Measurements from ENCODE around the gene VAV2. TPM values are rescaled to one million over a fixed set of nuclear protein-coding genes. Genes with fewer than 3 reads are reported as not detected.

VAV2 gene
- total and polyA plus RNA-seq, 2 experiments from 2014 or later, result 8.1 to 28.9 TPM

DNA sequence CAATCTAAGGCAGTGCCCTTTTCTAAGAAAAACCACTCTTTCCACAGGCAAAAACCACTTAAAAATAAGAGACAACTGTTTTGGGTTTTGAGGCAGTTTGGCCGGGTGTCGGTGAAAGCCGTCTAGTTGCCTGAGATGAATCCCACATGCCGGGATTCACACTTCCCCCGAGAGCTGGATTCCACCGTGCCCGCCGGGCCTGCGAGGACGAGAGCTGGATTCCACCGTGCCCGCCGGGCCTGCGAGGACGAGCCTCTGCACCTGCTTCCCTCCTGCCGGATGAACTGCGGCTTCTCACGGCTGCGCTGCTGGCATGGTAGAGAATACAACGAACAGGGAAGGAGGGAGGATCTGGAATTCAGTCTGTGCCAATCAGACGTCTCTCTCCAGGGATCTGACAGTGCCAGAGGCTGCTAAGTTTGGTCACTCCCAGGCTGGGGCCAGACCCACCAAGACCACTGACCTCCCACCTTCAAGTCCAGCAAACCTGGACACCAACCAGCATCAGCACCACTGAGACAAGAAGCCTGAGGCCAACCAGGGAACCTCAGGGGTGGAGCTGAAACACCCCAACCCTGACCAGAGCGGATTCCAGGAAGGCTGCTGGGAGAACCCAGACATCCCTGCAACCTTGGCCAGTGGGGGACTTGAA lies 23.0 kb downstream of the VAV2 start:
- H3K9me2 ChIP-seq (ENCODE audit: insufficient read depth), result no peaks in the 10 kb centered on the region
- DNase-seq (ENCODE audit: low spot score) (no peak), ATAC-seq (no peak)
- H3K27me3 Mint-ChIP-seq (ENCODE audit: insufficient read depth, low read depth, poor library complexity), result peaks cover 14% of the 10 kb centered on the region
- H3K4me2 ChIP-seq, result no peak overlapping the region
- peaks cover 35% of the 10 kb centered on the region for H3K4me1 Mint-ChIP-seq
- H3K27ac ChIP-seq (ENCODE audit: low read depth), result 0 out of 2 replicates have a peak overlapping the region, but pooled peaks have one; percentile 59
- H3K9me3 Mint-ChIP-seq, result peaks cover 5% of the 10 kb centered on the region; the same call in 2 of the 3 replicates
- H3K4me3 Mint-ChIP-seq, result no peak overlapping the region
- H3K36me3 Mint-ChIP-seq (ENCODE audit: low read depth), result no peaks in the 10 kb centered on the region; the same call in 2 of the 3 replicates
- H3K27me3 ChIP-seq (ENCODE audit: insufficient read depth), result no peaks in the 10 kb centered on the region
- no peaks in the 10 kb centered on the region for H3K36me3 ChIP-seq (ENCODE audit: insufficient read depth)
- peaks cover 10% of the 10 kb centered on the region for H3K4me1 ChIP-seq (ENCODE audit: insufficient read depth)
- H4K20me1 ChIP-seq (replicated peaks; ENCODE audit: insufficient read depth), result peaks cover 25% of the 10 kb centered on the region
- no peaks in the 10 kb centered on the region for H3F3A ChIP-seq (replicated peaks; ENCODE audit: low read depth)
- peaks cover 97% of the 10 kb centered on the region for H3K79me2 ChIP-seq (replicated peaks; ENCODE audit: insufficient read depth)
- no peak overlapping the region for H3K27ac Mint-ChIP-seq
- TF ChIP-seq, protein P1, sequence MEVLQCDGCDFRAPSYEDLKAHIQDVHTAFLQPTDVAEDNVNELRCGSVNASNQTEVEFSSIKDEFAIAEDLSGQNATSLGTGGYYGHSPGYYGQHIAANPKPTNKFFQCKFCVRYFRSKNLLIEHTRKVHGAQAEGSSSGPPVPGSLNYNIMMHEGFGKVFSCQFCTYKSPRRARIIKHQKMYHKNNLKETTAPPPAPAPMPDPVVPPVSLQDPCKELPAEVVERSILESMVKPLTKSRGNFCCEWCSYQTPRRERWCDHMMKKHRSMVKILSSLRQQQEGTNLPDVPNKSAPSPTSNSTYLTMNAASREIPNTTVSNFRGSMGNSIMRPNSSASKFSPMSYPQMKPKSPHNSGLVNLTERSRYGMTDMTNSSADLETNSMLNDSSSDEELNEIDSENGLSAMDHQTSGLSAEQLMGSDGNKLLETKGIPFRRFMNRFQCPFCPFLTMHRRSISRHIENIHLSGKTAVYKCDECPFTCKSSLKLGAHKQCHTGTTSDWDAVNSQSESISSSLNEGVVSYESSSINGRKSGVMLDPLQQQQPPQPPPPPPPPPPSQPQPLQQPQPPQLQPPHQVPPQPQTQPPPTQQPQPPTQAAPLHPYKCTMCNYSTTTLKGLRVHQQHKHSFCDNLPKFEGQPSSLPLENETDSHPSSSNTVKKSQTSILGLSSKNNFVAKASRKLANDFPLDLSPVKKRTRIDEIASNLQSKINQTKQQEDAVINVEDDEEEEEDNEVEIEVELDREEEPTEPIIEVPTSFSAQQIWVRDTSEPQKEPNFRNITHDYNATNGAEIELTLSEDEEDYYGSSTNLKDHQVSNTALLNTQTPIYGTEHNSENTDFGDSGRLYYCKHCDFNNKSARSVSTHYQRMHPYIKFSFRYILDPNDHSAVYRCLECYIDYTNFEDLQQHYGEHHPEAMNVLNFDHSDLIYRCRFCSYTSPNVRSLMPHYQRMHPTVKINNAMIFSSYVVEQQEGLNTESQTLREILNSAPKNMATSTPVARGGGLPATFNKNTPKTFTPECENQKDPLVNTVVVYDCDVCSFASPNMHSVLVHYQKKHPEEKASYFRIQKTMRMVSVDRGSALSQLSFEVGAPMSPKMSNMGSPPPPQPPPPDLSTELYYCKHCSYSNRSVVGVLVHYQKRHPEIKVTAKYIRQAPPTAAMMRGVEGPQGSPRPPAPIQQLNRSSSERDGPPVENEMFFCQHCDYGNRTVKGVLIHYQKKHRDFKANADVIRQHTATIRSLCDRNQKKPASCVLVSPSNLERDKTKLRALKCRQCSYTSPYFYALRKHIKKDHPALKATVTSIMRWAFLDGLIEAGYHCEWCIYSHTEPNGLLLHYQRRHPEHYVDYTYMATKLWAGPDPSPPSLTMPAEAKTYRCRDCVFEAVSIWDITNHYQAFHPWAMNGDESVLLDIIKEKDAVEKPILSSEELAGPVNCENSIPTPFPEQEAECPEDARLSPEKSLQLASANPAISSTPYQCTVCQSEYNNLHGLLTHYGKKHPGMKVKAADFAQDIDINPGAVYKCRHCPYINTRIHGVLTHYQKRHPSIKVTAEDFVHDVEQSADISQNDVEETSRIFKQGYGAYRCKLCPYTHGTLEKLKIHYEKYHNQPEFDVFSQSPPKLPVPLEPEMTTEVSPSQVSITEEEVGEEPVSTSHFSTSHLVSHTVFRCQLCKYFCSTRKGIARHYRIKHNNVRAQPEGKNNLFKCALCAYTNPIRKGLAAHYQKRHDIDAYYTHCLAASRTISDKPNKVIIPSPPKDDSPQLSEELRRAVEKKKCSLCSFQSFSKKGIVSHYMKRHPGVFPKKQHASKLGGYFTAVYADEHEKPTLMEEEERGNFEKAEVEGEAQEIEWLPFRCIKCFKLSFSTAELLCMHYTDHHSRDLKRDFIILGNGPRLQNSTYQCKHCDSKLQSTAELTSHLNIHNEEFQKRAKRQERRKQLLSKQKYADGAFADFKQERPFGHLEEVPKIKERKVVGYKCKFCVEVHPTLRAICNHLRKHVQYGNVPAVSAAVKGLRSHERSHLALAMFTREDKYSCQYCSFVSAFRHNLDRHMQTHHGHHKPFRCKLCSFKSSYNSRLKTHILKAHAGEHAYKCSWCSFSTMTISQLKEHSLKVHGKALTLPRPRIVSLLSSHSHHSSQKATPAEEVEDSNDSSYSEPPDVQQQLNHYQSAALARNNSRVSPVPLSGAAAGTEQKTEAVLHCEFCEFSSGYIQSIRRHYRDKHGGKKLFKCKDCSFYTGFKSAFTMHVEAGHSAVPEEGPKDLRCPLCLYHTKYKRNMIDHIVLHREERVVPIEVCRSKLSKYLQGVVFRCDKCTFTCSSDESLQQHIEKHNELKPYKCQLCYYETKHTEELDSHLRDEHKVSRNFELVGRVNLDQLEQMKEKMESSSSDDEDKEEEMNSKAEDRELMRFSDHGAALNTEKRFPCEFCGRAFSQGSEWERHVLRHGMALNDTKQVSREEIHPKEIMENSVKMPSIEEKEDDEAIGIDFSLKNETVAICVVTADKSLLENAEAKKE (CRISPR knock-in tag; IDR thresholded peaks at IDR 0.05), result no peak
- no peak for TF ChIP-seq STAT1 (IDR thresholded peaks at IDR 0.05; ENCODE audit: unreplicated experiment)
- no peak for TF ChIP-seq JUNB (IDR thresholded peaks at IDR 0.05; ENCODE audit: unreplicated experiment)
- TF ChIP-seq NANOG (IDR thresholded peaks at IDR 0.05; ENCODE audit: borderline replicate concordance), result no peak
- no peak for TF ChIP-seq CREB1 (CRISPR knock-in tag; IDR thresholded peaks at IDR 0.05; ENCODE audit: low read depth)
- no peak for TF ChIP-seq POLR2AphosphoS5 (IDR thresholded peaks at IDR 0.05; ENCODE audit: low read depth)
- no peak for TF ChIP-seq EZH2 (IDR thresholded peaks at IDR 0.05; ENCODE audit: low read depth, unreplicated experiment)
- TF ChIP-seq, protein P2, sequence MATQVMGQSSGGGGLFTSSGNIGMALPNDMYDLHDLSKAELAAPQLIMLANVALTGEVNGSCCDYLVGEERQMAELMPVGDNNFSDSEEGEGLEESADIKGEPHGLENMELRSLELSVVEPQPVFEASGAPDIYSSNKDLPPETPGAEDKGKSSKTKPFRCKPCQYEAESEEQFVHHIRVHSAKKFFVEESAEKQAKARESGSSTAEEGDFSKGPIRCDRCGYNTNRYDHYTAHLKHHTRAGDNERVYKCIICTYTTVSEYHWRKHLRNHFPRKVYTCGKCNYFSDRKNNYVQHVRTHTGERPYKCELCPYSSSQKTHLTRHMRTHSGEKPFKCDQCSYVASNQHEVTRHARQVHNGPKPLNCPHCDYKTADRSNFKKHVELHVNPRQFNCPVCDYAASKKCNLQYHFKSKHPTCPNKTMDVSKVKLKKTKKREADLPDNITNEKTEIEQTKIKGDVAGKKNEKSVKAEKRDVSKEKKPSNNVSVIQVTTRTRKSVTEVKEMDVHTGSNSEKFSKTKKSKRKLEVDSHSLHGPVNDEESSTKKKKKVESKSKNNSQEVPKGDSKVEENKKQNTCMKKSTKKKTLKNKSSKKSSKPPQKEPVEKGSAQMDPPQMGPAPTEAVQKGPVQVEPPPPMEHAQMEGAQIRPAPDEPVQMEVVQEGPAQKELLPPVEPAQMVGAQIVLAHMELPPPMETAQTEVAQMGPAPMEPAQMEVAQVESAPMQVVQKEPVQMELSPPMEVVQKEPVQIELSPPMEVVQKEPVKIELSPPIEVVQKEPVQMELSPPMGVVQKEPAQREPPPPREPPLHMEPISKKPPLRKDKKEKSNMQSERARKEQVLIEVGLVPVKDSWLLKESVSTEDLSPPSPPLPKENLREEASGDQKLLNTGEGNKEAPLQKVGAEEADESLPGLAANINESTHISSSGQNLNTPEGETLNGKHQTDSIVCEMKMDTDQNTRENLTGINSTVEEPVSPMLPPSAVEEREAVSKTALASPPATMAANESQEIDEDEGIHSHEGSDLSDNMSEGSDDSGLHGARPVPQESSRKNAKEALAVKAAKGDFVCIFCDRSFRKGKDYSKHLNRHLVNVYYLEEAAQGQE (IDR thresholded peaks at IDR 0.05; ENCODE audit: unreplicated experiment), result no peak
- no peak for TF ChIP-seq ZNF331 (CRISPR knock-in tag; IDR thresholded peaks at IDR 0.05; ENCODE audit: low read depth)
- TF ChIP-seq, protein P3, sequence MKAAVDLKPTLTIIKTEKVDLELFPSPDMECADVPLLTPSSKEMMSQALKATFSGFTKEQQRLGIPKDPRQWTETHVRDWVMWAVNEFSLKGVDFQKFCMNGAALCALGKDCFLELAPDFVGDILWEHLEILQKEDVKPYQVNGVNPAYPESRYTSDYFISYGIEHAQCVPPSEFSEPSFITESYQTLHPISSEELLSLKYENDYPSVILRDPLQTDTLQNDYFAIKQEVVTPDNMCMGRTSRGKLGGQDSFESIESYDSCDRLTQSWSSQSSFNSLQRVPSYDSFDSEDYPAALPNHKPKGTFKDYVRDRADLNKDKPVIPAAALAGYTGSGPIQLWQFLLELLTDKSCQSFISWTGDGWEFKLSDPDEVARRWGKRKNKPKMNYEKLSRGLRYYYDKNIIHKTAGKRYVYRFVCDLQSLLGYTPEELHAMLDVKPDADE (IDR thresholded peaks at IDR 0.05), result no peak
- TF ChIP-seq EZH2phosphoT487 (IDR thresholded peaks at IDR 0.05; ENCODE audit: unreplicated experiment), result no peak
- no peak for TF ChIP-seq ZNF114 (CRISPR knock-in tag; IDR thresholded peaks at IDR 0.05)
- H2AFZ ChIP-seq, result no peak overlapping the region
- no peak overlapping the region for H3K4me3 ChIP-seq

Measured in GM23338 (cell line).